Progenitor cell of endocrine pancreas (in vitro differentiated cells): ENCODE results near the gene GRIP1. TPM values are rescaled to one million over a fixed set of nuclear protein-coding genes. Genes with fewer than 3 reads are reported as not detected.

Source experiments
- DNase-seq: peaks from one replicate; pipeline ENCODE4 v3.0.0; 2021; ENCODE audit warnings: low spot score; ENCODE audit not compliant: unreplicated experiment
- H3K27ac Mint-ChIP-seq: 2 replicates; pipeline ENCODE4 v1.8.0; 2021; ENCODE audit warnings: mild to moderate bottlenecking, moderate library complexity, mixed read lengths
- H3K27me3 Mint-ChIP-seq: 2 replicates; pipeline ENCODE4 v1.8.0; 2021; ENCODE audit warnings: mixed read lengths
- H3K36me3 Mint-ChIP-seq: 2 replicates; pipeline ENCODE4 v1.8.0; 2022; ENCODE audit warnings: mixed read lengths; ENCODE audit not compliant: insufficient read depth
- H3K4me1 Mint-ChIP-seq: 2 replicates; pipeline ENCODE4 v1.8.0; 2021; ENCODE audit warnings: low read depth, mixed read lengths
- H3K4me3 Mint-ChIP-seq: 2 replicates; pipeline ENCODE4 v1.8.0; 2021; ENCODE audit warnings: low read depth, mild to moderate bottlenecking, moderate library complexity, mixed read lengths
- H3K9me3 Mint-ChIP-seq: 2 replicates; pipeline ENCODE4 v1.8.0; 2021; ENCODE audit warnings: low read depth, mixed read lengths
- CTCF ChIP-seq: fragments of 200-600 bp; sonication (generic); IDR thresholded peaks from one replicate; pipeline ENCODE4 v1.5.0; 2021; ENCODE audit warnings: antibody characterized with exemption, mild to moderate bottlenecking; ENCODE audit not compliant: unreplicated experiment
- total RNA-seq: library from RNA; stranded (reverse); gene quantifications from 2 replicates; pipeline ENCODE4 v1.2.1, GENCODE V29; 2021

GRIP1 gene
- total RNA-seq, 1 donor from 2014 or later = 41.3 TPM

GRCh38 chr12:66297923-66298322, 381.0 kb downstream of the GRIP1 start:
- H3K27me3 Mint-ChIP-seq = peaks cover 17% of the 10 kb centered on the region
- no peak overlapping the region for H3K4me3 Mint-ChIP-seq
- H3K27ac Mint-ChIP-seq = no peak overlapping the region
- no peaks in the 10 kb centered on the region for H3K9me3 Mint-ChIP-seq
- no peak for DNase-seq
- TF ChIP-seq CTCF = no peak
- no peaks in the 10 kb centered on the region for H3K4me1 Mint-ChIP-seq
- no peaks in the 10 kb centered on the region for H3K36me3 Mint-ChIP-seq
